ENCODE measurements around the gene PRR33.

DNA sequence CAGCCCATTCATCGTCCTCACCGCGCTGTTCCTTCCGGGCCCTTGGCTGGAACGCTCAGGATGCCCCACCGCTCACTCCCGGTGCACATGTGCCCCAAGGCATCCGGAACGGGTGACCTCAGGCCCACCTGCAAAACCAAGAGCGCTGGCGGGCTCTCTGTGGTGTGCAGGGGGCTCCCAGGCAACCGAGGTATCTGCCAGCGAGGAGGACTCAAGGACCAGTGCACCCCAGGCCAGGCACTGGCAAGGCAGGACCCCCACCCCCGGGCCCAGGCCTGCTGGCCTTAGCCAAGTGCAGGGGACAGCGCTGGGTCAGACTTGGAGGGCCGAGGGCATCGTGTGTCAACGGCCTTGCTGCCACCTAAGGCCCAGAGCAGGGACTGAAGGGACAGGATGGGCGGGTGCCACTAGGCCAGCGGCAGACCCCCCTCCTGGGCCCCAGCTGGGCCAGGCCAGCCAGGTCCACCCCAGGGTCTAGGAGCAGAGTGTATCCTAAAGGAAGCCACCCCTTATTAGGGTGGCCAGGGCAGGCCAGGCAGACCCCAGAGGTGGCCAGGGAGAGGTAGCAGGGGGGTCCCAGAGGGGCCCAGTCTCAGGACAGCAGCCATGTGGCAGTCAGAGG is 36.3 kb upstream of the PRR33 start:
- TF ChIP-seq, protein P1, sequence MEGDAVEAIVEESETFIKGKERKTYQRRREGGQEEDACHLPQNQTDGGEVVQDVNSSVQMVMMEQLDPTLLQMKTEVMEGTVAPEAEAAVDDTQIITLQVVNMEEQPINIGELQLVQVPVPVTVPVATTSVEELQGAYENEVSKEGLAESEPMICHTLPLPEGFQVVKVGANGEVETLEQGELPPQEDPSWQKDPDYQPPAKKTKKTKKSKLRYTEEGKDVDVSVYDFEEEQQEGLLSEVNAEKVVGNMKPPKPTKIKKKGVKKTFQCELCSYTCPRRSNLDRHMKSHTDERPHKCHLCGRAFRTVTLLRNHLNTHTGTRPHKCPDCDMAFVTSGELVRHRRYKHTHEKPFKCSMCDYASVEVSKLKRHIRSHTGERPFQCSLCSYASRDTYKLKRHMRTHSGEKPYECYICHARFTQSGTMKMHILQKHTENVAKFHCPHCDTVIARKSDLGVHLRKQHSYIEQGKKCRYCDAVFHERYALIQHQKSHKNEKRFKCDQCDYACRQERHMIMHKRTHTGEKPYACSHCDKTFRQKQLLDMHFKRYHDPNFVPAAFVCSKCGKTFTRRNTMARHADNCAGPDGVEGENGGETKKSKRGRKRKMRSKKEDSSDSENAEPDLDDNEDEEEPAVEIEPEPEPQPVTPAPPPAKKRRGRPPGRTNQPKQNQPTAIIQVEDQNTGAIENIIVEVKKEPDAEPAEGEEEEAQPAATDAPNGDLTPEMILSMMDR (conservative IDR thresholded peaks at IDR 0.05; ENCODE audit: low read length), result no peak
- no peak for TF ChIP-seq EZH2phosphoT487 (IDR thresholded peaks at IDR 0.05; ENCODE audit: borderline replicate concordance)
